PFSK-1 (cell line): ENCODE results near the gene CNTN4.

Source experiments
- FOXP2 ChIP-seq: optimal IDR thresholded peaks from 2 replicates; pipeline ENCODE3; 2011; ENCODE audit warnings: borderline replicate concordance, control low read depth, inconsistent platforms; ENCODE audit not compliant: insufficient read depth; ENCODE audit errors: extremely low read length, extremely low read depth
- POLR2AphosphoS5 ChIP-seq: IDR thresholded peaks from 2 replicates; pipeline ENCODE4 v1.6.1; 2012; ENCODE audit warnings: low read depth, mild to moderate bottlenecking, control low read depth, low read length, moderate library complexity
- SIN3A ChIP-seq: IDR thresholded peaks from 2 replicates; pipeline ENCODE4 v1.6.1; 2012; ENCODE audit warnings: mild to moderate bottlenecking, low read length, moderate library complexity, borderline replicate concordance; ENCODE audit not compliant: insufficient read depth
- TAF1 ChIP-seq: IDR thresholded peaks from 2 replicates; pipeline ENCODE4 v1.6.1; 2012; ENCODE audit warnings: low read length, control low read depth, borderline replicate concordance; ENCODE audit not compliant: insufficient read depth
- TF ChIP-seq, protein P1 (sequence below), 2 experiments: IDR thresholded peaks; 2 replicates each; pipeline versions ENCODE4 v1.6.1 to v1.8.0; 2011 to 2012; ENCODE audit warnings: low read depth in 2 of 2, low read length in 2 of 2, control low read depth in 1 of 2, inconsistent platforms in 1 of 2, mild to moderate bottlenecking in 1 of 2, moderate library complexity in 1 of 2; ENCODE audit not compliant: insufficient read depth in 1 of 2

The CNTN4 gene

DNA sequence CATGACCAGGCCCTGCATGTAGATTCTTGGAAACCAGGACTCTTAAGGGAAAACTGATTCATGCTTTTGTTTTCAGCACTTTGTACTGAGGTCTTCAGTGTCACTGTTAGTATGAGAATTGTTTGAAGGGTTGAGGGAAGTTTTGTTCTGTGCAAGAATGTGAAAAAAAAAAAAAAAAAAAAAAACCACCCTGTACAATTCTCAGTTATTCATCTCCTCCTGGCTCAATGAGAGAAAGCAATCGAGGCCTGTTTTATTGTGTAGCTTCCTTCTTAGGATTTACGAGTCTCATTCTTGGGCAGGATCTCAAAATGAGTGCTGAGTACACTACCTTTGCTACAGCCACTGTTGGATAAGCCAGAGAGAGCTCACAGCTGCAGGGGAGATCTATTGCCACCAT lies 469.5 kb downstream of the CNTN4 start:
- no peak for TF ChIP-seq TAF1

DNA sequence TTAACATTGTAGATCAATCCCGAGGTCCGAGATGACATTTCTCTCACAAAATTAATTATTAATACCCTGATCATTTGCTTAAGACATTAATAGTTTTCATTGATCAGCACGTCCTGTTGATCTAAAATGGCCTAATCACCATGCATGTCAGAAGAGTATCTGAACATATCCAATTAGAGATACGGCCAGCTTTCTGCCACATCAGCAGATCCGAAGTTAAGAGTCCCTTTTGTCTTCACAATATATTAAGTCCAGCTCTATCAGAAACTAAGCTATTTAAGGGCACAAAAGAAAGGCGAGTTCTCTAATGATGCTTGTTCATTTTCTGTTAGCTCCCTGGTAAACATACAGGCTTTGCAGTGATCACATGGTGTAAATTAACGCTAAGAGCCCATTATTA lies 470.3 kb downstream of the CNTN4 start:
- no peak for TF ChIP-seq SIN3A
- no peak for TF ChIP-seq FOXP2
- TF ChIP-seq, protein P1, sequence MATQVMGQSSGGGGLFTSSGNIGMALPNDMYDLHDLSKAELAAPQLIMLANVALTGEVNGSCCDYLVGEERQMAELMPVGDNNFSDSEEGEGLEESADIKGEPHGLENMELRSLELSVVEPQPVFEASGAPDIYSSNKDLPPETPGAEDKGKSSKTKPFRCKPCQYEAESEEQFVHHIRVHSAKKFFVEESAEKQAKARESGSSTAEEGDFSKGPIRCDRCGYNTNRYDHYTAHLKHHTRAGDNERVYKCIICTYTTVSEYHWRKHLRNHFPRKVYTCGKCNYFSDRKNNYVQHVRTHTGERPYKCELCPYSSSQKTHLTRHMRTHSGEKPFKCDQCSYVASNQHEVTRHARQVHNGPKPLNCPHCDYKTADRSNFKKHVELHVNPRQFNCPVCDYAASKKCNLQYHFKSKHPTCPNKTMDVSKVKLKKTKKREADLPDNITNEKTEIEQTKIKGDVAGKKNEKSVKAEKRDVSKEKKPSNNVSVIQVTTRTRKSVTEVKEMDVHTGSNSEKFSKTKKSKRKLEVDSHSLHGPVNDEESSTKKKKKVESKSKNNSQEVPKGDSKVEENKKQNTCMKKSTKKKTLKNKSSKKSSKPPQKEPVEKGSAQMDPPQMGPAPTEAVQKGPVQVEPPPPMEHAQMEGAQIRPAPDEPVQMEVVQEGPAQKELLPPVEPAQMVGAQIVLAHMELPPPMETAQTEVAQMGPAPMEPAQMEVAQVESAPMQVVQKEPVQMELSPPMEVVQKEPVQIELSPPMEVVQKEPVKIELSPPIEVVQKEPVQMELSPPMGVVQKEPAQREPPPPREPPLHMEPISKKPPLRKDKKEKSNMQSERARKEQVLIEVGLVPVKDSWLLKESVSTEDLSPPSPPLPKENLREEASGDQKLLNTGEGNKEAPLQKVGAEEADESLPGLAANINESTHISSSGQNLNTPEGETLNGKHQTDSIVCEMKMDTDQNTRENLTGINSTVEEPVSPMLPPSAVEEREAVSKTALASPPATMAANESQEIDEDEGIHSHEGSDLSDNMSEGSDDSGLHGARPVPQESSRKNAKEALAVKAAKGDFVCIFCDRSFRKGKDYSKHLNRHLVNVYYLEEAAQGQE (IDR thresholded peaks at IDR 0.05; ENCODE audit: insufficient read depth in 1 of 2, low read depth in 2 of 2, low read length in 2 of 2) = no peak
- no peak for TF ChIP-seq TAF1
- TF ChIP-seq POLR2AphosphoS5 = no peak

- TF ChIP-seq SIN3A (no peak), TAF1 (no peak), POLR2AphosphoS5 (no peak), FOXP2 (no peak)
- TF ChIP-seq, protein P1 (IDR thresholded peaks at IDR 0.05; ENCODE audit: insufficient read depth in 1 of 2, low read depth in 2 of 2, low read length in 2 of 2) = no peak
Measured at GRCh38 chr3:2577571-2577970, 478.9 kb downstream of the CNTN4 start.

- TF ChIP-seq FOXP2 (no peak), SIN3A (no peak), TAF1 (no peak), POLR2AphosphoS5 (no peak)
- TF ChIP-seq, protein P1 (IDR thresholded peaks at IDR 0.05; ENCODE audit: insufficient read depth in 1 of 2, low read depth in 2 of 2, low read length in 2 of 2) = no peak
Measured at GRCh38 chr3:2578560-2578959, 479.9 kb downstream of the CNTN4 start.

DNA sequence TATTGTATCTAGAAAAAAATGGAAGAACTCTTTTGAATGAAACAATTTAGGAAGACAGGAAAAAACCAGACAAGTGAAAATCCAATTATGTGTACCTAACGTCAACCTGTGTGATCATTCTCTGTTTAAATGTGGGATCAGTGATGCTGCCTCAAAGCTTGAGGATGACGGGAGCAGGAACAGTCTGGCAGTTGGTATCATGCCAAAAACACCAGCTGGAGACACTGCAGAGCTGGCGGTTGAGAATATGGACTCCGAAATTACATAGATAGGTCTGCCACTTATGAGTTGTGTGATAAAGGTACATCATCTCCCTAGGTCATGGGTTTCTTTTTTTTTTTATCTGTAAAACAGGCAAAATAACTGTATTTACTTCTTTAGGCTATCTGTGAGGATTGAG lies 480.5 kb downstream of the CNTN4 start:
- no peak for TF ChIP-seq FOXP2
- TF ChIP-seq, protein P1 (IDR thresholded peaks at IDR 0.05; ENCODE audit: insufficient read depth in 1 of 2, low read depth in 2 of 2, low read length in 2 of 2) = no peak
- TF ChIP-seq SIN3A = no peak
- TF ChIP-seq POLR2AphosphoS5 = no peak
- TF ChIP-seq TAF1 = no peak

- TF ChIP-seq POLR2AphosphoS5 = no peak
Measured at GRCh38 chr3:2583046-2583445, 484.4 kb downstream of the CNTN4 start.
